Stomach (tissue), 4 donors: Measurements from ENCODE around the gene HS6ST1.

Source experiments
- CTCF ChIP-seq, 7 experiments: fragments of 450-650 bp in 4 of 7; fragments of 200-600 bp in 3 of 7; sonication (generic) in 3 of 7; IDR thresholded peaks; one replicate each; pipeline ENCODE4 v1.5.1; 2016 to 2019; ENCODE audit warnings: antibody characterized with exemption in 7 of 7, control low read depth in 2 of 7, mild to moderate bottlenecking in 1 of 7
- EP300 ChIP-seq: sonication (generic); formaldehyde crosslinking; IDR thresholded peaks from one replicate; pipeline ENCODE4 v1.6.1; 2017; ENCODE audit warnings: antibody characterized with exemption
- POLR2A ChIP-seq, 4 donors: fragments of 450-650 bp; IDR thresholded peaks; one replicate each; pipeline ENCODE4 v1.6.1; 2016; ENCODE audit warnings: antibody characterized with exemption in 4 of 4, control low read depth in 2 of 4, mild to moderate bottlenecking in 1 of 4, moderate library complexity in 1 of 4
- POLR2AphosphoS5 ChIP-seq, 3 donors: sonication (generic); formaldehyde crosslinking; IDR thresholded peaks; one replicate each; pipeline ENCODE4 v1.6.1; 2016; ENCODE audit warnings: antibody characterized with exemption in 3 of 3

GRCh38 chr2:128304330-128304714, 14.3 kb downstream of the HS6ST1 start:
- no peak for TF ChIP-seq CTCF (IDR thresholded peaks at IDR 0.05)
- no peak for TF ChIP-seq EP300
- TF ChIP-seq POLR2AphosphoS5 (IDR thresholded peaks at IDR 0.05): no peak
- TF ChIP-seq POLR2A (IDR thresholded peaks at IDR 0.05): no peak
